Smooth muscle cell of trachea (primary cell): ENCODE measurements around the gene ERCC6L2. TPM values are rescaled to one million over a fixed set of nuclear protein-coding genes. Genes with fewer than 3 reads are reported as not detected.

Source experiments
- total RNA-seq: library from RNA; depleted of rRNA; stranded (reverse); fragments of >200 nt; gene quantifications from 2 replicates; pipeline ENCODE4 v1.2.1, GENCODE V29; 2014

ERCC6L2 gene
- total RNA-seq = 70.0 and 97.6 TPM in 2 replicates

GRCh38 chr9:95875305-95876137 lies at the start of gene ERCC6L2:
Gene ERCC6L2 (plus strand): TSS chr9:95875691. CDS start chr9:95876039, 348 bp downstream.

